ENCODE results near the gene GSK3A. TPM values are rescaled to one million over a fixed set of nuclear protein-coding genes. Genes with fewer than 3 reads are reported as not detected.

The GSK3A gene
- total and polyA plus RNA-seq, 9 of the 15 experiments (the other 6 are each of a cell fraction or from before 2014, with no cell fraction given): 0.62 to 90.7 (median 33.3) TPM

GRCh38 chr19:42261763-42262162 lies 19.4 kb upstream of the GSK3A start (continued):
- no peak for TF ChIP-seq RREB1 (CRISPR knock-in tag; IDR thresholded peaks at IDR 0.05)
- TF ChIP-seq ELK1 (CRISPR knock-in tag; IDR thresholded peaks at IDR 0.05): no peak
- no peak for TF ChIP-seq ZBTB11 (CRISPR knock-in tag; IDR thresholded peaks at IDR 0.05)
- TF ChIP-seq PHB2 (IDR thresholded peaks at IDR 0.05; ENCODE audit: low read depth): no peak
- no peak for TF ChIP-seq CXXC5 (CRISPR knock-in tag; IDR thresholded peaks at IDR 0.05)
- TF ChIP-seq KAT2B (IDR thresholded peaks at IDR 0.05; ENCODE audit: low read depth, low read length): no peak
